Osteoblast (primary cell): ENCODE measurements around the gene GSK3A. TPM values are rescaled to one million over a fixed set of nuclear protein-coding genes. Genes with fewer than 3 reads are reported as not detected.
A peak's percentile ranks its signal among the peaks of the same experiment; 100 is the strongest.

ENCODE experiments used
- DNase-seq: peaks from one replicate; pipeline ENCODE4 v3.0.0; 2011; ENCODE audit warnings: low spot score, mixed read lengths; ENCODE audit not compliant: insufficient read length; ENCODE audit errors: missing footprints
- H2AFZ ChIP-seq: 2 replicates; pipeline ENCODE4 v1.6.0; 2011; ENCODE audit warnings: mild to moderate bottlenecking, low read length
- H3K27ac ChIP-seq: 2 replicates; pipeline ENCODE4 v1.5.1; 2011; ENCODE audit warnings: mild to moderate bottlenecking, low read depth, low read length, moderate library complexity
- H3K27me3 ChIP-seq: 2 replicates; pipeline ENCODE4 v1.6.0; 2012; ENCODE audit warnings: mild to moderate bottlenecking, control low read depth, inconsistent platforms, low read length, moderate library complexity; ENCODE audit not compliant: insufficient read depth
- H3K36me3 ChIP-seq: 2 replicates; pipeline ENCODE4 v1.5.1; 2011; ENCODE audit warnings: mild to moderate bottlenecking, low read length, control low read depth, moderate library complexity; ENCODE audit not compliant: insufficient read depth
- H3K4me1 ChIP-seq: 2 replicates; pipeline ENCODE4 v1.5.1; 2011; ENCODE audit warnings: mild to moderate bottlenecking, low read length, control low read depth, moderate library complexity; ENCODE audit not compliant: insufficient read depth
- H3K4me2 ChIP-seq: 2 replicates; pipeline ENCODE4 v1.6.0; 2011; ENCODE audit warnings: mild to moderate bottlenecking, low read length; ENCODE audit not compliant: insufficient read depth
- H3K4me3 ChIP-seq: fragments of 200-600 bp; sonication (generic); 3 replicates; pipeline ENCODE4 v1.5.1; 2012; ENCODE audit warnings: mild to moderate bottlenecking, low read length, inconsistent platforms; ENCODE audit not compliant: insufficient read depth
- H3K79me2 ChIP-seq: 2 replicates; pipeline ENCODE4 v1.6.0; 2012; ENCODE audit warnings: mild to moderate bottlenecking, low read length, control low read depth, inconsistent platforms; ENCODE audit not compliant: insufficient read depth
- H3K9me3 ChIP-seq: 2 replicates; pipeline ENCODE4 v1.5.1; 2011; ENCODE audit warnings: low read depth, low read length, control low read depth
- H4K20me1 ChIP-seq: 2 replicates; pipeline ENCODE4 v1.6.0; 2012; ENCODE audit warnings: mild to moderate bottlenecking, low read length, control low read depth; ENCODE audit not compliant: insufficient read depth
- CTCF ChIP-seq: IDR thresholded peaks from 2 replicates; pipeline ENCODE4 v1.5.1; 2011; ENCODE audit warnings: mild to moderate bottlenecking, low read depth, low read length, moderate library complexity; ENCODE audit errors: extremely low read depth
- total RNA-seq: library from RNA; depleted of rRNA; stranded (reverse); fragments of >200 nt; gene quantifications from 2 replicates; pipeline ENCODE4 v1.2.3, GENCODE V29; 2012

GSK3A gene
- total RNA-seq, 1 donor: 18.1 TPM

- no peak overlapping the region for H3K4me3 ChIP-seq
- no peak overlapping the region for H3K4me2 ChIP-seq
- H3K9me3 ChIP-seq: peaks cover 4% of the 10 kb centered on the region
- TF ChIP-seq CTCF: no peak
- H3K4me1 ChIP-seq: peaks cover 5% of the 10 kb centered on the region
- H4K20me1 ChIP-seq: peaks cover 4% of the 10 kb centered on the region
- no peaks in the 10 kb centered on the region for H3K27me3 ChIP-seq
- no peaks in the 10 kb centered on the region for H3K79me2 ChIP-seq
- no peak overlapping the region for H3K27ac ChIP-seq
- no peak for DNase-seq
- H2AFZ ChIP-seq: no peak overlapping the region
- peaks cover 2% of the 10 kb centered on the region for H3K36me3 ChIP-seq
Observed at GRCh38 chr19:42193294-42193693, 49.1 kb downstream of the GSK3A start.

- H3K4me3 ChIP-seq: no peak overlapping the region
- peaks cover 5% of the 10 kb centered on the region for H3K4me1 ChIP-seq
- no peaks in the 10 kb centered on the region for H3K27me3 ChIP-seq
- no peaks in the 10 kb centered on the region for H4K20me1 ChIP-seq
- H3K79me2 ChIP-seq: no peaks in the 10 kb centered on the region
- TF ChIP-seq CTCF: no peak
- H3K36me3 ChIP-seq: no peaks in the 10 kb centered on the region
- no peak overlapping the region for H2AFZ ChIP-seq
- DNase-seq: peak; percentile 93
- H3K4me2 ChIP-seq: no peak overlapping the region
- H3K9me3 ChIP-seq: peaks cover 4% of the 10 kb centered on the region
- no peak overlapping the region for H3K27ac ChIP-seq
Observed at GRCh38 chr19:42191855-42192254, 50.5 kb downstream of the GSK3A start.

GRCh38 chr19:42191330-42191729 lies 51.1 kb downstream of the GSK3A start:
- Histone ChIP-seq H3K4me1 (peaks cover 5% of the 10 kb centered on the region), H3K36me3 (no peaks in the 10 kb centered on the region), H3K79me2 (no peaks in the 10 kb centered on the region), H3K4me2 (no peak overlapping the region), H2AFZ (no peak overlapping the region), H4K20me1 (no peaks in the 10 kb centered on the region), H3K9me3 (peaks cover 4% of the 10 kb centered on the region), H3K4me3 (no peak overlapping the region), H3K27me3 (no peaks in the 10 kb centered on the region), H3K27ac (no peak overlapping the region)
- peak; percentile 38 for DNase-seq
- no peak for TF ChIP-seq CTCF

DNA sequence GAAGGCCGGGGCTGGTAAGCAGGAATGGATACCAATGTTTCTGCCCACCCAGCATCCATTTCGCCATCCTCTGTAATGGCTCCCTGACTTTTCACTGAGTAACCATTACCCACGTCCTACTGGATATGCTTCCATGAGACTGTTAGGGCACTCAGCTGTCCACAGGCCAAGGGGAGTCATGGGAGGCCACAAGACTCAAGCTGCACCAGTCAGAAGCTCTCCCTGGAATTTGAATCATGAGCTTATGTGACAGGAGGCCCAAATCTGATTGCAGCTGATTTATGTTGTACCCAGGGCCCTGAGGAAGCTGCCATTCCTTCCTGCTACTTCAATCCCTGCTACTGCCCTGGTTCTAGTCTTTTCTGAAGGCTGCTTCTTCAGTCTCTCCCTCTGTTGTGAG lies 53.3 kb downstream of the GSK3A start:
- Histone ChIP-seq H3K4me3 (no peak overlapping the region), H3K27me3 (no peaks in the 10 kb centered on the region), H3K27ac (no peak overlapping the region), H2AFZ (no peak overlapping the region), H3K36me3 (no peaks in the 10 kb centered on the region), H3K4me1 (peaks cover 19% of the 10 kb centered on the region), H3K9me3 (peaks cover 4% of the 10 kb centered on the region), H3K79me2 (no peaks in the 10 kb centered on the region), H4K20me1 (no peaks in the 10 kb centered on the region), H3K4me2 (no peak overlapping the region)
- no peak for TF ChIP-seq CTCF
- DNase-seq: peak; percentile 78
